ENCODE measurements around the gene CACNA1A.

CACNA1A gene

GRCh38 chr19:13225973-13226865 lies 280.1 kb downstream of the CACNA1A start:
- H3K9me3 ChIP-seq (ENCODE audit: control insufficient read depth, low read length) = no peaks in the 10 kb centered on the region
- H3K27ac ChIP-seq (ENCODE audit: insufficient read depth, low read depth, low read length, poor library complexity, severe bottlenecking) = no peak overlapping the region
- 88 to 89% methylated on average over 25 of the region's 26 CpGs for WGBS, 2 experiments
- H3K4me3 ChIP-seq (ENCODE audit: insufficient read depth, low read depth, low read length) = no peak overlapping the region
- no peaks in the 10 kb centered on the region for H3K27me3 ChIP-seq (ENCODE audit: control insufficient read depth, insufficient read depth, low read length, poor library complexity, severe bottlenecking)
- peaks cover 6% of the 10 kb centered on the region for H3K4me1 ChIP-seq (ENCODE audit: control insufficient read depth, insufficient read depth, low read length)
- no peaks in the 10 kb centered on the region for H3K36me3 ChIP-seq (ENCODE audit: control insufficient read depth, insufficient read depth, low read length)

GRCh38 chr19:13225085-13225484 lies 281.2 kb downstream of the CACNA1A start:
- 83% methylated on average over 9 of the region's 9 CpGs for WGBS, 2 experiments
- Histone ChIP-seq H3K27ac (ENCODE audit: insufficient read depth, low read depth, low read length, poor library complexity, severe bottlenecking) (no peak overlapping the region), H3K27me3 (ENCODE audit: control insufficient read depth, insufficient read depth, low read length, poor library complexity, severe bottlenecking) (no peaks in the 10 kb centered on the region), H3K9me3 (ENCODE audit: control insufficient read depth, low read length) (no peaks in the 10 kb centered on the region), H3K4me1 (ENCODE audit: control insufficient read depth, insufficient read depth, low read length) (peaks cover 6% of the 10 kb centered on the region), H3K4me3 (ENCODE audit: insufficient read depth, low read depth, low read length) (no peak overlapping the region), H3K36me3 (ENCODE audit: control insufficient read depth, insufficient read depth, low read length) (no peaks in the 10 kb centered on the region)

- peaks cover 16% of the 10 kb centered on the region for H3K4me1 ChIP-seq (ENCODE audit: control insufficient read depth, insufficient read depth, low read length)
- no peak overlapping the region for H3K27ac ChIP-seq (ENCODE audit: insufficient read depth, low read depth, low read length, poor library complexity, severe bottlenecking)
- H3K36me3 ChIP-seq (ENCODE audit: control insufficient read depth, insufficient read depth, low read length) = no peaks in the 10 kb centered on the region
- H3K9me3 ChIP-seq (ENCODE audit: control insufficient read depth, low read length) = no peaks in the 10 kb centered on the region
- H3K27me3 ChIP-seq (ENCODE audit: control insufficient read depth, insufficient read depth, low read length, poor library complexity, severe bottlenecking) = no peaks in the 10 kb centered on the region
- 74 to 79% methylated on average over 2 of the region's 2 CpGs for WGBS, 2 experiments
- H3K4me3 ChIP-seq (ENCODE audit: insufficient read depth, low read depth, low read length) = no peak overlapping the region
Observed at GRCh38 chr19:13220847-13221246, 285.4 kb downstream of the CACNA1A start.

- no peak overlapping the region for H3K27ac ChIP-seq (ENCODE audit: insufficient read depth, low read depth, low read length, poor library complexity, severe bottlenecking)
- H3K4me1 ChIP-seq (ENCODE audit: control insufficient read depth, insufficient read depth, low read length) = peaks cover 10% of the 10 kb centered on the region
- no peaks in the 10 kb centered on the region for H3K9me3 ChIP-seq (ENCODE audit: control insufficient read depth, low read length)
- WGBS, 2 experiments = 87 to 91% methylated on average over 19 of the region's 19 CpGs
- H3K4me3 ChIP-seq (ENCODE audit: insufficient read depth, low read depth, low read length) = no peak overlapping the region
- H3K36me3 ChIP-seq (ENCODE audit: control insufficient read depth, insufficient read depth, low read length) = no peaks in the 10 kb centered on the region
- no peaks in the 10 kb centered on the region for H3K27me3 ChIP-seq (ENCODE audit: control insufficient read depth, insufficient read depth, low read length, poor library complexity, severe bottlenecking)
Observed at GRCh38 chr19:13215572-13216380, 290.5 kb downstream of the CACNA1A start.

GRCh38 chr19:13214036-13214730 lies 292.1 kb downstream of the CACNA1A start:
- Histone ChIP-seq H3K4me3 (ENCODE audit: insufficient read depth, low read depth, low read length) (no peak overlapping the region), H3K27ac (ENCODE audit: insufficient read depth, low read depth, low read length, poor library complexity, severe bottlenecking) (no peak overlapping the region), H3K4me1 (ENCODE audit: control insufficient read depth, insufficient read depth, low read length) (peaks cover 23% of the 10 kb centered on the region), H3K9me3 (ENCODE audit: control insufficient read depth, low read length) (no peaks in the 10 kb centered on the region), H3K27me3 (ENCODE audit: control insufficient read depth, insufficient read depth, low read length, poor library complexity, severe bottlenecking) (no peaks in the 10 kb centered on the region), H3K36me3 (ENCODE audit: control insufficient read depth, insufficient read depth, low read length) (no peaks in the 10 kb centered on the region)
- 93 to 95% methylated on average over 19 of the region's 19 CpGs for WGBS, 2 experiments

GRCh38 chr19:13212759-13213330 lies 293.4 kb downstream of the CACNA1A start:
- WGBS, 2 experiments = 72 to 75% methylated on average over 7 of the region's 7 CpGs
- Histone ChIP-seq H3K27me3 (ENCODE audit: control insufficient read depth, insufficient read depth, low read length, poor library complexity, severe bottlenecking) (no peaks in the 10 kb centered on the region), H3K27ac (ENCODE audit: insufficient read depth, low read depth, low read length, poor library complexity, severe bottlenecking) (no peak overlapping the region), H3K9me3 (ENCODE audit: control insufficient read depth, low read length) (no peaks in the 10 kb centered on the region), H3K36me3 (ENCODE audit: control insufficient read depth, insufficient read depth, low read length) (no peaks in the 10 kb centered on the region), H3K4me3 (ENCODE audit: insufficient read depth, low read depth, low read length) (no peak overlapping the region), H3K4me1 (ENCODE audit: control insufficient read depth, insufficient read depth, low read length) (peaks cover 24% of the 10 kb centered on the region)

- Histone ChIP-seq H3K4me3 (ENCODE audit: insufficient read depth, low read depth, low read length) (no peak overlapping the region), H3K9me3 (ENCODE audit: control insufficient read depth, low read length) (no peaks in the 10 kb centered on the region)
- WGBS, 2 experiments = 93% methylated on average over 16 of the region's 16 CpGs
Observed at GRCh38 chr19:13211426-13212308, 294.6 kb downstream of the CACNA1A start.

GRCh38 chr19:13210941-13211340 lies 295.3 kb downstream of the CACNA1A start:
- no peak overlapping the region for H3K4me3 ChIP-seq (ENCODE audit: insufficient read depth, low read depth, low read length)
- H3K27me3 ChIP-seq (ENCODE audit: control insufficient read depth, insufficient read depth, low read length, poor library complexity, severe bottlenecking) = no peaks in the 10 kb centered on the region
- H3K36me3 ChIP-seq (ENCODE audit: control insufficient read depth, insufficient read depth, low read length) = no peaks in the 10 kb centered on the region
- H3K4me1 ChIP-seq (ENCODE audit: control insufficient read depth, insufficient read depth, low read length) = peaks cover 14% of the 10 kb centered on the region
- H3K9me3 ChIP-seq (ENCODE audit: control insufficient read depth, low read length) = no peaks in the 10 kb centered on the region
- 93% methylated on average over 20 of the region's 20 CpGs for WGBS, 2 experiments
- H3K27ac ChIP-seq (ENCODE audit: insufficient read depth, low read depth, low read length, poor library complexity, severe bottlenecking) = no peak overlapping the region

More at GRCh38 chr19:13211426-13212308, 294.6 kb downstream of the CACNA1A start:
- Histone ChIP-seq H3K4me1 (ENCODE audit: control insufficient read depth, insufficient read depth, low read length) (peaks cover 14% of the 10 kb centered on the region), H3K27me3 (ENCODE audit: control insufficient read depth, insufficient read depth, low read length, poor library complexity, severe bottlenecking) (no peaks in the 10 kb centered on the region), H3K27ac (ENCODE audit: insufficient read depth, low read depth, low read length, poor library complexity, severe bottlenecking) (no peak overlapping the region), H3K36me3 (ENCODE audit: control insufficient read depth, insufficient read depth, low read length) (no peaks in the 10 kb centered on the region)

GRCh38 chr19:13210339-13210775 lies 295.9 kb downstream of the CACNA1A start:
- H3K4me1 ChIP-seq (ENCODE audit: control insufficient read depth, insufficient read depth, low read length) = peaks cover 14% of the 10 kb centered on the region
- H3K36me3 ChIP-seq (ENCODE audit: control insufficient read depth, insufficient read depth, low read length) = no peaks in the 10 kb centered on the region
- WGBS, 2 experiments = 90 to 91% methylated on average over 13 of the region's 13 CpGs
- H3K4me3 ChIP-seq (ENCODE audit: insufficient read depth, low read depth, low read length) = no peak overlapping the region
- no peak overlapping the region for H3K27ac ChIP-seq (ENCODE audit: insufficient read depth, low read depth, low read length, poor library complexity, severe bottlenecking)
- H3K27me3 ChIP-seq (ENCODE audit: control insufficient read depth, insufficient read depth, low read length, poor library complexity, severe bottlenecking) = no peaks in the 10 kb centered on the region
- no peaks in the 10 kb centered on the region for H3K9me3 ChIP-seq (ENCODE audit: control insufficient read depth, low read length)
